Body of pancreas (tissue), 4 donors: Measurements from ENCODE around the gene XRCC6.
A peak's percentile ranks its signal among the peaks of the same experiment; 100 is the strongest.

ENCODE experiments used
- POLR2A ChIP-seq, 3 donors: fragments of 450-650 bp; IDR thresholded peaks; one replicate each; pipeline ENCODE4 v1.6.1; 2016; ENCODE audit warnings: antibody characterized with exemption in 3 of 3, mild to moderate bottlenecking in 2 of 3
- TF ChIP-seq, protein P1 (sequence below), 7 experiments: fragments of 450-650 bp in 4 of 7; fragments of 200-600 bp in 3 of 7; sonication (generic) in 3 of 7; IDR thresholded peaks; one replicate each; pipeline ENCODE4 v1.5.1; 2016 to 2019; ENCODE audit warnings: antibody characterized with exemption in 7 of 7

DNA sequence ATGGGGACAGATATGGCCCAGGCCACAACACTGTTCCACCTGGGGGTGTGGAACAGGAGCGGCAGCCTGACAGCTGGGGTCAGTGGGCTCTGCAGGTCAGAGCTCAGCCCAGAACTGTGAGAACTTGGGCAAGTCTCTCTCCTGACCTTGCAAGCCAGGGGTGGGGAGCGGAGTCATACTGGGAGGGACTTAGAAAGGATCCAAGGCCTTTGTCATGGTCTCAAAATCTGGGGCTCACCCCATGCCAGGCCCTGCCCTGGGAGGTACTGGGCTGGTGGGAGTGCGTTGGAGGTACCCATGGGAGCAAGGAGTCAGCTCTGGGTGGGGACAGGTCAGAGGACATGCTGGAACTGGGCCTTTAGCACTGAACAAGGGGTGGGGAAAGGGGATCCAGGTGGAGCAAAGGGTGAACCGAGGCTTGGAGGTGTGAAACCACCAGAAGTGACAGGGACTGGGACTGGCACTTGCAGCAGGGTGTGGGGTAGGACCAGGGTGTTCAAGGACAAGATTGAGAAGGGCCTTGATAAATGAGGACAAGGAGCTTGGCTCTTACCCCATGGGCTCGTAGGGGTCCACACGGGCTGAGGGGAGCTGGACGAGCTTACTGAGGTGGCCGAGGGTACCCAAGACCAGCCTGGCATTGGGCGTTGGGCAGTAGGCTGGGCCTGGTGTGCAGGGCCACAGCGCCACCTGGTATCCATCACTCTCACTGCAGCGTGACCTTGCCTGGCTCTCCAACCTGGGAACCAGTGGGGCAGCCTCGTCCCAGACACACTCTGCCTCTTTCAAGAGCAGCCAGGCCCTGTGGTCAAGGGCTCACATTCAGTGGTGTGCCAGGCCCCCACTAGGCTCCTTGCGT, 24.1 kb upstream of the XRCC6 start:
- TF ChIP-seq, protein P1, sequence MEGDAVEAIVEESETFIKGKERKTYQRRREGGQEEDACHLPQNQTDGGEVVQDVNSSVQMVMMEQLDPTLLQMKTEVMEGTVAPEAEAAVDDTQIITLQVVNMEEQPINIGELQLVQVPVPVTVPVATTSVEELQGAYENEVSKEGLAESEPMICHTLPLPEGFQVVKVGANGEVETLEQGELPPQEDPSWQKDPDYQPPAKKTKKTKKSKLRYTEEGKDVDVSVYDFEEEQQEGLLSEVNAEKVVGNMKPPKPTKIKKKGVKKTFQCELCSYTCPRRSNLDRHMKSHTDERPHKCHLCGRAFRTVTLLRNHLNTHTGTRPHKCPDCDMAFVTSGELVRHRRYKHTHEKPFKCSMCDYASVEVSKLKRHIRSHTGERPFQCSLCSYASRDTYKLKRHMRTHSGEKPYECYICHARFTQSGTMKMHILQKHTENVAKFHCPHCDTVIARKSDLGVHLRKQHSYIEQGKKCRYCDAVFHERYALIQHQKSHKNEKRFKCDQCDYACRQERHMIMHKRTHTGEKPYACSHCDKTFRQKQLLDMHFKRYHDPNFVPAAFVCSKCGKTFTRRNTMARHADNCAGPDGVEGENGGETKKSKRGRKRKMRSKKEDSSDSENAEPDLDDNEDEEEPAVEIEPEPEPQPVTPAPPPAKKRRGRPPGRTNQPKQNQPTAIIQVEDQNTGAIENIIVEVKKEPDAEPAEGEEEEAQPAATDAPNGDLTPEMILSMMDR (IDR thresholded peaks at IDR 0.05) = peak; percentile 67 to 95 (median 91)
- no peak for TF ChIP-seq POLR2A (IDR thresholded peaks at IDR 0.05)
